Psoas muscle (tissue), 8 donors: ENCODE results near the gene FOXN3. TPM values are rescaled to one million over a fixed set of nuclear protein-coding genes. Genes with fewer than 3 reads are reported as not detected.
"Not testable (repeated sequence)": the region's sequence is repeated elsewhere in the genome, so short reads cannot be mapped to it uniquely, and the experiment has no call there.

Source experiments
- ATAC-seq, 4 donors: fragments of 200-7000 bp; cut with Tn5 transposase; one replicate each; pipeline ENCODE4 v1.9.1; 2020; ENCODE audit warnings: moderate library complexity in 3 of 4, mild to moderate bottlenecking in 2 of 4
- DNase-seq, 2 donors: peaks; one replicate each; pipeline ENCODE4 v3.0.0-alpha.2; 2020
- H3K27ac ChIP-seq: fragments of 200-600 bp; one replicate; pipeline ENCODE4 v1.8.0; 2022
- H3K27me3 ChIP-seq, 3 donors: fragments of 200-600 bp in 1 of 3; one replicate each; pipeline versions ENCODE4 v1.6.1 to v1.8.0; 2013 to 2022; ENCODE audit warnings: low read length in 2 of 3, mild to moderate bottlenecking in 2 of 3, moderate library complexity in 1 of 3; ENCODE audit not compliant: insufficient read depth in 3 of 3
- H3K36me3 ChIP-seq, 2 donors: fragments of 200-600 bp in 1 of 2; one replicate each; pipeline versions ENCODE4 v1.6.1 to v1.8.0; 2013 to 2022; ENCODE audit warnings: low read depth in 1 of 2, mild to moderate bottlenecking in 1 of 2, moderate library complexity in 1 of 2; ENCODE audit not compliant: insufficient read depth in 1 of 2
- H3K4me1 ChIP-seq: fragments of 200-600 bp; one replicate; pipeline ENCODE4 v1.8.0; 2022
- H3K4me3 ChIP-seq: fragments of 200-600 bp; one replicate; pipeline ENCODE4 v1.8.0; 2022; ENCODE audit warnings: mild to moderate bottlenecking
- H3K9me3 ChIP-seq: fragments of 200-600 bp; one replicate; pipeline ENCODE4 v1.8.0; 2022
- WGBS, 3 donors: extraction: QIAGEN DNeasy Blood & Tissue Kit; methylation state at CpG; one replicate each; pipeline versions ENCODE4 v1.1.6 to v1.1.7; 2013; 5-methylcytosine and 5-hydroxymethylcytosine counted together
- intact Hi-C, 2 donors: fragments of 100-400 bp; cut with DNase I; formaldehyde crosslinking; loops; one replicate each; pipeline versions ENCODE4 v1.11.0 to v1.14.2; 2022
- polyA plus RNA-seq, 3 donors: library from polyadenylated mRNA; stranded (reverse); fragments of 200-250 nt; gene quantifications; one replicate each; pipeline ENCODE4 v1.2.3, GENCODE V29; 2013
- total RNA-seq, 4 donors: library from RNA; stranded (reverse); fragmentation: NEBNext Ultra II Directional in 2 of 4; extraction: Animal tissue kit (Norgen Biotek cat#: 25700) in 2 of 4; gene quantifications; one replicate each; pipeline versions ENCODE4 v1.2.1 to v1.2.4, GENCODE V29; 2021 to 2023
- TF ChIP-seq, protein P1 (sequence below): fragments of 200-600 bp; IDR thresholded peaks from one replicate; pipeline ENCODE4 v1.8.0; 2022; ENCODE audit warnings: antibody characterized with exemption
- donor health status: healthy with polysubstance abuse.
- donor health status: DM: no; HTN: no; CAD: no; lungs with moderate emphysema.
- donor health status: Bipolar disorder and iron deficiency.
- donor health status: healthy.
- donor health status: DM: yes; HTN: yes; CAD: no.
- donor health status: DM: no; HTN: no; CAD: no.
- donor health status: DM: no; HTN: no; CAD: no.
- donor health status: DM: yes; HTN: yes; CAD: no.

Gene FOXN3
- total and polyA plus RNA-seq, 7 donors: 10.1 to 123 (median 73.6) TPM

DNA sequence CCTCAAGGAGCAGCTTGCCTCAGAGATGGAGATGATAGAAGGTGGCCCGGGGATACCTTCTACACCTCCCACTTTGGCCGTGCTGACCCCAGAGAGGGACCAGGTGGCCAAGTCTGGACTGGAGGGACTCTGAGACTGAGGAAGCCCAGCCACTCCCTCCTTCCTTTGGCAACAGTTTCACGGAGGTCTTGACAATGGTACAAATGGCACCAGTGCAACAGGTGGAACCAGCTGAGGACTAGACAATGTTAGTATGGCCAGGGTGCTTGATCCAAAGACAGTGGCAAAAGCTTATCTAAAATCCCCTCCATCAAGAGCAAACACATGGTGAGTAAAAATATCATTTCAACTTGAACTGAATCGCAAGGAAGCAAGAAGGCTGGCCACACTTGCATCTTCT, 117.4 kb downstream of the FOXN3 start:
- ATAC-seq (no peak), DNase-seq (no peak)
- intact Hi-C loops: no loop called here
- H3K4me3 ChIP-seq: no peak overlapping the region
- no peak overlapping the region for H3K27ac ChIP-seq
- no peaks in the 10 kb centered on the region for H3K27me3 ChIP-seq
- H3K36me3 ChIP-seq: no peaks in the 10 kb centered on the region
- H3K9me3 ChIP-seq: no peaks in the 10 kb centered on the region
- 73 to 77% (median 75%) methylated on average over 4 of the region's 4 CpGs for WGBS, 3 donors
- TF ChIP-seq, protein P1, sequence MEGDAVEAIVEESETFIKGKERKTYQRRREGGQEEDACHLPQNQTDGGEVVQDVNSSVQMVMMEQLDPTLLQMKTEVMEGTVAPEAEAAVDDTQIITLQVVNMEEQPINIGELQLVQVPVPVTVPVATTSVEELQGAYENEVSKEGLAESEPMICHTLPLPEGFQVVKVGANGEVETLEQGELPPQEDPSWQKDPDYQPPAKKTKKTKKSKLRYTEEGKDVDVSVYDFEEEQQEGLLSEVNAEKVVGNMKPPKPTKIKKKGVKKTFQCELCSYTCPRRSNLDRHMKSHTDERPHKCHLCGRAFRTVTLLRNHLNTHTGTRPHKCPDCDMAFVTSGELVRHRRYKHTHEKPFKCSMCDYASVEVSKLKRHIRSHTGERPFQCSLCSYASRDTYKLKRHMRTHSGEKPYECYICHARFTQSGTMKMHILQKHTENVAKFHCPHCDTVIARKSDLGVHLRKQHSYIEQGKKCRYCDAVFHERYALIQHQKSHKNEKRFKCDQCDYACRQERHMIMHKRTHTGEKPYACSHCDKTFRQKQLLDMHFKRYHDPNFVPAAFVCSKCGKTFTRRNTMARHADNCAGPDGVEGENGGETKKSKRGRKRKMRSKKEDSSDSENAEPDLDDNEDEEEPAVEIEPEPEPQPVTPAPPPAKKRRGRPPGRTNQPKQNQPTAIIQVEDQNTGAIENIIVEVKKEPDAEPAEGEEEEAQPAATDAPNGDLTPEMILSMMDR: no peak
- H3K4me1 ChIP-seq: peaks cover 21% of the 10 kb centered on the region

DNA sequence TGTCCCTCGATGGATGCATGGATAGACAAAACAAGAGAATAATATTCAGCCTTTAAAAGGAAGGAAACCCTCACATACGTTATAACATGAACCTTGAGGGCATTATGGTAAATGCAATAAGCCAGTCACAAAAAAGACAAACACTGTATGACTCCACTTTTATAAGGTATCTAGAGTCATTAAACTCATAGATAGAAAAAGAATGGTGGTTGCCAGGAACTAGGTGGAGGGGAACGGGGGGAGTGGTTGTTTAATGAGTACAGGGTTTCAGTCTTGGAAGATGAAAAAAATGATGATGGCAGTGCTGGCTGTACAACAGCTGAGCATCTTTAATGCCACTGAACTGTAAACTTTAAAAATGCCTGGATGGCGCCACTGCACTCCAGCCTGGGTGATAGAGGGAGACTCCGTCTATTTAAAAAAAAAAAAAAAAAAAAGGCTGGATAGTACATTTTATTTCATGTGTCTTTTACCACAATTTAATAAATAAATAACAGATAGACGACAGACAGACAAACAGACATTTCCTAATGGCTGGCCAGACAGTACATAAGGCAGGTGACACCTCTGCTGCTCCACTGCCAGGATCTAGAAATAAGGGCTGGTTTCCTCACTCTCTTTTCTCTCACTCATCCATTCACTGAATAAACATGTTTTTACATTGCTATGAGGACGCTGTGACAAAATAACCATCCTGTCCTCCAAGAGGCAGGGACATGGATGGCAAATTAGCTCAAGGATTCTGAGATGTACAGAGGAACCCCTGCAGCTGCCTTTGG, 118.8 kb downstream of the FOXN3 start:
- Histone ChIP-seq H3K4me3 (no peak overlapping the region), H3K36me3 (no peaks in the 10 kb centered on the region), H3K4me1 (peaks cover 8% of the 10 kb centered on the region), H3K9me3 (no peaks in the 10 kb centered on the region), H3K27ac (no peak overlapping the region), H3K27me3 (no peaks in the 10 kb centered on the region)
- DNase-seq (no peak), ATAC-seq (no peak)
- TF ChIP-seq, protein P1: no peak
- 82 to 88% (median 84%) methylated on average over 7 of the region's 7 CpGs for WGBS, 3 donors
- intact Hi-C loops: no loop called here

DNA sequence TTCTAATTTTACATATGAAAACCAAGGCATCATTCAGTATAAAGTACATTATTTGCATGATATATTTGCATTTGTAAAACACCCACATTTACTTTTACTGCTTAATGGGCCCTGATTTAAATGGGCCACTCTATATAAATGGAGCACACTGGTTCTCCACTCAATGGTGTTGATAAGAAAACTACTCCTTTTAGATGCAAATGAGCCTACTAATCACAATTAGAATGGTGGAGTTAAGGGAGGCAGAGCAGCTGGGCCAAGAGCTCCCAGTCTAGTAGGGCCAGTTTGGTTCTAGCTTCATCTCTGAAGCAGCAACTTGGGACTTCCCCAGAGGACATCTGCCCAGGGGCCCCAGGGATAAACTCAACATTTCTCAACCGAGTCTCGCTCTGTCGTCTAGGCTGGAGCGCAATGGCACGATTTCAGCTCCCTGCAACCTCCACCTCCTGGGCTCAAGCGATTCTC, 120.7 kb downstream of the FOXN3 start:
- Histone ChIP-seq H3K36me3 (no peaks in the 10 kb centered on the region), H3K27ac (no peak overlapping the region), H3K27me3 (no peaks in the 10 kb centered on the region), H3K4me3 (no peak overlapping the region), H3K9me3 (no peaks in the 10 kb centered on the region), H3K4me1 (no peaks in the 10 kb centered on the region)
- ATAC-seq (no peak), DNase-seq (no peak)
- TF ChIP-seq, protein P1: no peak
- WGBS, 3 donors: 85 to 94% (median 94%) methylated on average over 6 of the region's 6 CpGs
- intact Hi-C loops: no loop called here

DNA sequence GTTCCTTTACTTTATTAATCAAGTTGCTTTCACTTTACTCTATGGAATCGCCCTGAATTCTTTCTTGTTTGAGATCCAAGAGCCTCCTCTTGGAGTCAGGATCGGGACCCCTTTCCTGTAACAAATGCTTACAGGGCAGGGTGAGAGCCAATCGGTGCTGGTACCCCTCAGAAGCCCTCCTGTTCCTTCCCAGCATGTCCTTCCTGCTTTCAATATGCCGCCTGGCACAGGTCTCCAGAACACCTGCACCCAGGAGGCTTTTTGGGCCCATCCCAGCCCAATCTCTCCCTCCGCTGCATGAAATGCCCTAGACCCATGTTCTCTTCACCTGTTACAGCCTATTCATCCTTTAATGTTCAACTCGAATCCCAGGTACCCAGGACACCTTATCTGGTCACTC, 122.2 kb downstream of the FOXN3 start:
- TF ChIP-seq, protein P1: no peak
- H3K9me3 ChIP-seq: no peaks in the 10 kb centered on the region
- H3K4me3 ChIP-seq: no peak overlapping the region
- no peaks in the 10 kb centered on the region for H3K27me3 ChIP-seq
- H3K4me1 ChIP-seq: no peaks in the 10 kb centered on the region
- intact Hi-C loops: no loop called here
- no peak for ATAC-seq
- H3K27ac ChIP-seq: no peak overlapping the region
- H3K36me3 ChIP-seq: no peaks in the 10 kb centered on the region
- WGBS, 3 donors: 86 to 94% (median 93%) methylated on average over 6 of the region's 6 CpGs
- no peak for DNase-seq

DNA sequence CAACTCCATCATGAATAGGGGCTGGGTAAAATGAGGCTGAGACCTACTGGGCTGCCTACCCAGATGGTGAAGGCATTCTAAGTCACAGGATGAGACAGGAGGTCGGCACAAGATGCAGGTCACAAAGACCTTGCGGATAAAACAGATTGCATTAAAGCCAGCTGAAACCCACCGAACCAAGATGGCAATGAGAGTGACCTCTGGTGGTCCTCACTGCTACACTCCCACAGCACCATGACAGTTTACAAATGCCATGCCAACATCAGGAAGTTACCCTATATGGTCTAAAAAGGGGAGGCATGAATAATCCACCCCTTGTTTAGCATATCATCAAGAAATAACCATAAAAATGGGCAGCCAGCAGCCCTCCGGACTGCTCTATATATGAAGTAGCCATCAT, 122.6 kb downstream of the FOXN3 start:
- H3K4me1 ChIP-seq, H3K36me3 ChIP-seq, intact Hi-C loops, H3K4me3 ChIP-seq, DNase-seq, H3K27ac ChIP-seq, H3K27me3 ChIP-seq, ATAC-seq, H3K9me3 ChIP-seq: not testable (repeated sequence)
- WGBS, 3 donors: 92 to 96% (median 93%) methylated on average over 4 of the region's 4 CpGs
